AG04450 (cell line): ENCODE measurements around the gene STOML3. TPM values are rescaled to one million over a fixed set of nuclear protein-coding genes. Genes with fewer than 3 reads are reported as not detected.

ENCODE experiments used
- CTCF ChIA-PET: fragments of 300-600, 350-600 bp; formaldehyde crosslinking; extraction: SDS; loops from one replicate; lab custom pipeline; 2022; ENCODE audit warnings: antibody characterized with exemption, inconsistent platforms; lab: Charles Lee
- POLR2A ChIA-PET: fragments of 350-600 bp; formaldehyde crosslinking; extraction: SDS; loops from one replicate; lab custom pipeline; 2021; ENCODE audit warnings: antibody characterized with exemption, inconsistent platforms; lab: Yijun Ruan, JAX
- DNase-seq: peaks from one replicate; pipeline ENCODE4 v3.0.0-alpha.2; 2011; ENCODE audit warnings: low read depth, low spot score
- H3K27ac ChIP-seq: one replicate; pipeline ENCODE4 v1.5.1; 2012; ENCODE audit warnings: low read depth, low read length, control low read depth
- H3K27me3 ChIP-seq: one replicate; pipeline ENCODE4 v1.6.0; 2012; ENCODE audit warnings: low read length; ENCODE audit not compliant: control insufficient read depth, insufficient read depth
- H3K4me3 ChIP-seq: 2 replicates; pipeline ENCODE4 v1.5.1; 2011; ENCODE audit warnings: mild to moderate bottlenecking, low read depth, low read length, control low read depth
- H3K9me3 ChIP-seq: 2 replicates; pipeline ENCODE4 v1.5.1; 2012; ENCODE audit warnings: low read length; ENCODE audit not compliant: control insufficient read depth, insufficient read depth
- CTCF ChIP-seq: IDR thresholded peaks from 2 replicates; pipeline ENCODE4 v1.5.1; 2011; ENCODE audit warnings: low read depth, low read length, control low read depth, inconsistent platforms
- polyA plus RNA-seq: library from polyadenylated mRNA; depleted of rRNA; stranded (reverse); fragments of >200 nt; gene quantifications from 2 replicates; pipeline ENCODE4 v1.2.3, GENCODE V29; 2011; rRNA removed

STOML3 gene
- polyA plus RNA-seq, 1 experiment = not detected

DNA sequence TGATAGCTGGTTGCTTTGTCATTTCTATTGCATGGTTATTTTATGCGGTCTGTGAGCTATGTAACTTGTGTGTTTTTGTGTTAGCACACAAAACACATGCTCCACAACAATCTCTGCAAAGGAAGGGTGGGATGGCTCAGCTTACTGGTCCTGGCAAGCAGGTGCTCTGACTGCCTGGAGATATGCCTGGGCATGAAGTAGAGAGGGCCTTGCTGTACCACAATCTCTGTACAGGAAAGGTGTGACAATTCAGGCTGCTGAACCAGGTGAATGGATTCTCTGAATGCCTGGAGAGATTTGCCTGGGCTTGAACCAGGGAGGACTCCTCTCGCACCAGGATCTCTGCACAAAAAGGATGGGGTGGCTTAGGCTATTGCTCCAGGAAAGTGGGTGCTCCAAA lies 69.5 kb downstream of the STOML3 start:
- H3K27me3 ChIP-seq = no peaks in the 10 kb centered on the region
- no peak overlapping the region for H3K4me3 ChIP-seq
- no peak for DNase-seq
- H3K27ac ChIP-seq = no peak overlapping the region
- no peaks in the 10 kb centered on the region for H3K9me3 ChIP-seq
- ChIA-PET POLR2A (no interaction called here), CTCF (no interaction called here)
- no peak for TF ChIP-seq CTCF

Other genes starting within 250 kb of the STOML3 start
- 16.7 and 19.4 TPM in 2 replicates for gene PROSER1, start 47.3 kb upstream of the STOML3 start, polyA plus RNA-seq
- 8.0 and 9.9 TPM in 2 replicates for gene NHLRC3, start 47.6 kb upstream of the STOML3 start, polyA plus RNA-seq